Activated T-cell treated with anti-CD3 and anti-CD28 coated beads, Interleukin-2, amount 50 U/mL, for 48 hours (primary cell): ENCODE data around the gene MT1A.

Experiments
- DNase-seq, 2 experiments: peaks; one replicate each; pipeline ENCODE4 v3.0.0-alpha.2; 2020

The MT1A gene

DNA sequence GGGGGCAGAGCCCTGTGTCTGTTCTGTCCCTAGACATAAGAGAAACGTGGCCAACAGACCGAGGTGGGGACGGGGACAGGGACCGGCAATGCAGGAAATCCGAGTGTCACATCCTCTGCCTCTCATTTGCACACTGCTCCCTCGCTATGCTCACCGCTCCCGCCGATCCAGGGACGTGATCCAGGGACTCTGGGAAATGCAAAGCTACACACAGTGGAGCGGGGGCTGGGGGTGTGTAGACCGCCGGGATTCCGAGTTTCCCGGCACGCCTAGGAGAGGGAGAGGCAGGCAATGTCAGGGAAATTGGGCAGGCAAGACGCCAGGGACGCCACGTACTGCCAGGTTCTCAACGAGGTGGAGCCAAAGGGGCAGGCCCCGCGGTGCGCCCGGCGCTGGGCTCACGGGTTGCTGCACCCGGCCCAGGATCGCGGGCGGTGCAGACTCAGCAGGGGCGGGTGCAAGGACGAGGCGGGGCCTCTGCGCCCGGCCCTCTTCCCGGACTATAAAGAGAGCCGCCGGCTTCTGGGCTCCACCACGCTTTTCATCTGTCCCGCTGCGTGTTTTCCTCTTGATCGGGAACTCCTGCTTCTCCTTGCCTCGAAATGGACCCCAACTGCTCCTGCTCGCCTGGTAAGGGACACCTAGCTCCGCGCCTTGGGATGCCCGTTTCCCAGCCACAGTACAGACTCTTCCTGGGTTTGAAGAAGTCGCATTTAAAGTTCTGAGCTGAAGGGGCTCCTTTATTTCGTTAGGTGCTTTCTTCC, 43.7 kb downstream of the MT1A start, which contains the start of gene MT1X:
Gene MT1X (plus strand): TSS at position 532 of the 764 bp plus-strand sequence. CDS start 71 bp downstream, at position 603.
- DNase-seq: peak; percentile 93 to 95

- no peak for DNase-seq
Observed at GRCh38 chr16:56682703-56683397, 44.4 kb downstream of the MT1A start.

DNA sequence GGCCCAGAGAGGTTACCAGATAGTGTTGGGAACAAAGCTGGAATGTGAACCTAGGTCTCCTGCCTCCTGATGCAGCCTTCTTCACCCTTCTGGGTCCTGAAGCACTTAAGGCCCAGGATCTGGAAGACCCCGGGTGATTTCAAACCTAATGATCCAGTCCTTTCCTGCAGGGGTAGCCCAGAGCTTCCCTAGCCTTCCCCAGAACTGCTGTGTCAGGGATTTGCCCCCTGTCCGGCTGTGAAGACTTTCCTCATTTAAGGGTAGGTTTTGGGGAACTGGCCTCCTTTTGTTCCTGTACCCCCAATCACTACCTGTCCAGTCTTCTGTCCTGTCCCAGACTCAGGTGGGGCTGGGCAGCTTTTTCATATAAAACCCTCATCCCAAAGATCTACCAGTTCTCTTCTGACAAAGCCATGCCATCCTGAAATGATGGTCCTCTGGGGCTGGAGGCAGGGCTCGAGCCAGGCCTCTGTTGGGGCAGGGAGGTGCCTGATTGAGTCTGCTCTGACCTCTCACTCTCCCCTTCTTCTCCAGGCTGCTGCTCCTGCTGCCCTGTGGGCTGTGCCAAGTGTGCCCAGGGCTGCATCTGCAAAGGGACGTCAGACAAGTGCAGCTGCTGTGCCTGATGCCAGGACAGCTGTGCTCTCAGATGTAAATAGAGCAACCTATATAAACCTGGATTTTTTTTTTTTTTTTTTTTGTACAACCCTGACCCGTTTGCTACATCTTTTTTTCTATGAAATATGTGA, 45.1 kb downstream of the MT1A start:
- DNase-seq: no peak

- DNase-seq: no peak
Observed at GRCh38 chr16:56684256-56684925, 45.9 kb downstream of the MT1A start.

GRCh38 chr16:56684926-56685590, 46.6 kb downstream of the MT1A start:
- no peak for DNase-seq

GRCh38 chr16:56686758-56687157, 48.3 kb downstream of the MT1A start:
- no peak for DNase-seq

- no peak for DNase-seq
Observed at GRCh38 chr16:56688762-56689161, 50.3 kb downstream of the MT1A start.

DNA sequence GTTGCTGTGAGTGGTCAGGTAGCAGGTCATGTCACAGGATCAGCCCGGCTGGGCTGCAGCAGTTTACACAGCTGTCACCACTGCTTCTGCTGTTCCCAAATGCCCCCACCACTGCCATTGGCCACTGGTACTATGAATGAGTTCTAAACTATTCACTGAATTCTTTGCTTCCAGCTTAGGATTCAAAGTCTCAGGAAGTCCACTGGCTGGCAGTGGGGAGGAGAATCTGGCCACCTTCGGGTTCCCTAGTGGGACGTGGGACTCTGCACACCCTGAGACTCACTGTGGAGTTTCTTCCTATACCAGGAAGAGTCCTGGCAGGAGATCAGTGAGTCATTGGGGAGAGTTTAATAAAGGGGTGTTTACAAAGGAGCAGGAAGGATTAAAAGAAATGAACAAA, 50.7 kb downstream of the MT1A start:
- no peak for DNase-seq
